HG03442 (cell line): ENCODE results near the gene PSMD3.

Experiments
- ATAC-seq: cut with Tn5 transposase; IDR thresholded peaks from one replicate; pipeline ENCODE4 v1.9.1; 2021; ENCODE audit warnings: mild to moderate bottlenecking, moderate library complexity; ENCODE audit not compliant: unreplicated experiment

PSMD3 gene

GRCh38 chr17:40020146-40020545 lies 39.5 kb downstream of the PSMD3 start:
- ATAC-seq, result no peak

GRCh38 chr17:40021451-40021971 lies 40.9 kb downstream of the PSMD3 start:
- ATAC-seq, result no peak

GRCh38 chr17:40022497-40022896 lies 41.9 kb downstream of the PSMD3 start:
- ATAC-seq, result no peak

GRCh38 chr17:40022961-40023541 lies 42.4 kb downstream of the PSMD3 start:
- ATAC-seq, result no peak

- no peak for ATAC-seq
Observed at GRCh38 chr17:40023590-40024292, 43.1 kb downstream of the PSMD3 start.

GRCh38 chr17:40024901-40025300 lies 44.3 kb downstream of the PSMD3 start:
- ATAC-seq, result no peak

GRCh38 chr17:40025559-40025958 lies 45.0 kb downstream of the PSMD3 start:
- ATAC-seq, result no peak

- no peak for ATAC-seq
Observed at GRCh38 chr17:40025991-40026815, 45.6 kb downstream of the PSMD3 start.

GRCh38 chr17:40026816-40027613 lies 46.4 kb downstream of the PSMD3 start:
- ATAC-seq, result no peak

GRCh38 chr17:40027614-40028012 lies 47.0 kb downstream of the PSMD3 start:
- ATAC-seq, result no peak

- no peak for ATAC-seq
Observed at GRCh38 chr17:40028595-40028994, 48.0 kb downstream of the PSMD3 start.

GRCh38 chr17:40031706-40032105 lies 51.1 kb downstream of the PSMD3 start:
- ATAC-seq, result no peak

- ATAC-seq, result no peak
Observed at GRCh38 chr17:40032322-40033320, 52.0 kb downstream of the PSMD3 start.

- ATAC-seq, result no peak
Observed at GRCh38 chr17:40033339-40033738, 52.7 kb downstream of the PSMD3 start.

GRCh38 chr17:40034426-40035161 lies 54.0 kb downstream of the PSMD3 start:
- no peak for ATAC-seq

GRCh38 chr17:40035162-40035559 lies 54.6 kb downstream of the PSMD3 start:
- ATAC-seq, result no peak

GRCh38 chr17:40038882-40039513 lies 58.4 kb downstream of the PSMD3 start:
- ATAC-seq, result no peak

- ATAC-seq, result no peak
Observed at GRCh38 chr17:40041196-40041595, 60.6 kb downstream of the PSMD3 start.
